ENCODE results near the gene COPE. TPM values are rescaled to one million over a fixed set of nuclear protein-coding genes. Genes with fewer than 3 reads are reported as not detected.

COPE gene
- polyA plus RNA-seq, 1 donor from 2014 or later = 397 TPM

DNA sequence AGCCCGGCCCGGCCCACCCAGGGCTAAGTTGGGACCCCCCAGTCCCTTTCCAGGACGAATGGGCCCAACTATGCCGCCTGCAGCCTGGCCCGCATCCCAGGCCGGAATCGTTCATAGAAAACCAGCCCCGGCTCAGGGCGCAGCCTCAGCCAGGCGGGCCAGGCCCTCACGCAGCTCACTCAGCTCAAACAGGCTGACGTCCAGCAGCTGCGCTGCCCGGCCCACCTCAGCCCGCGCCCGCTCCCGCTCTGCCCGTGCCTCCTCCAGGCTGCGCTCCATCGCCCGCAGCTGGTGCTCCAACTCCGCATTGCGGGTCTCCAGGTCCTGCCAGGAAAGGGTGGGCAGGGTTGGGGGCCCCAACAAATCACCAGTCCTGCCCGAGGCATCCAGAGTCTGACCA lies 10.1 kb upstream of the COPE start:
- Histone ChIP-seq H4K20me1 (ENCODE audit: insufficient read depth) (no peaks in the 10 kb centered on the region), H3K27ac (ENCODE audit: low read length) (no peak overlapping the region), H2AFZ (ENCODE audit: low read depth, low read length) (no peak overlapping the region), H3K9ac (ENCODE audit: low read length) (no peak overlapping the region), H3K4me3 (ENCODE audit: low read length) (no peak overlapping the region), H3K27me3 (ENCODE audit: insufficient read depth, low read depth, low read length) (no peaks in the 10 kb centered on the region), H3K79me2 (replicated peaks; ENCODE audit: insufficient read depth, low read length) (no peaks in the 10 kb centered on the region), H3K9me2 (ENCODE audit: insufficient read depth, low read length) (no peaks in the 10 kb centered on the region), H3F3A (ENCODE audit: insufficient read depth, low read length, poor library complexity, severe bottlenecking) (no peaks in the 10 kb centered on the region), H3K4me2 (ENCODE audit: low read length) (no peak overlapping the region), H3K36me3 (ENCODE audit: insufficient read depth, low read length) (no peaks in the 10 kb centered on the region), H3K9me3 (ENCODE audit: low read length) (no peaks in the 10 kb centered on the region)
- TF ChIP-seq CTCF (IDR thresholded peaks at IDR 0.05; ENCODE audit: poor library complexity, severe bottlenecking) (no peak), EZH2 (IDR thresholded peaks at IDR 0.05; ENCODE audit: borderline replicate concordance, insufficient read depth, low read length, poor library complexity, severe bottlenecking) (no peak), MXI1 (conservative IDR thresholded peaks at IDR 0.05; ENCODE audit: poor library complexity, severe bottlenecking) (no peak), SMC3 (conservative IDR thresholded peaks at IDR 0.05; ENCODE audit: poor library complexity) (no peak), REST (IDR thresholded peaks at IDR 0.05; ENCODE audit: borderline replicate concordance) (no peak), POLR2AphosphoS5 (IDR thresholded peaks at IDR 0.05) (no peak), TAF1 (IDR thresholded peaks at IDR 0.05; ENCODE audit: low read depth) (no peak)

- H2AFZ ChIP-seq (ENCODE audit: low read depth, low read length) = no peak overlapping the region
- TF ChIP-seq MXI1 (conservative IDR thresholded peaks at IDR 0.05; ENCODE audit: poor library complexity, severe bottlenecking) (no peak), TAF1 (IDR thresholded peaks at IDR 0.05; ENCODE audit: low read depth) (no peak), RAD21 (conservative IDR thresholded peaks at IDR 0.05) (no peak), CTCF (IDR thresholded peaks at IDR 0.05; ENCODE audit: poor library complexity, severe bottlenecking) (no peak), EZH2 (IDR thresholded peaks at IDR 0.05; ENCODE audit: borderline replicate concordance, insufficient read depth, low read length, poor library complexity, severe bottlenecking) (no peak), POLR2AphosphoS5 (IDR thresholded peaks at IDR 0.05) (no peak), SMC3 (conservative IDR thresholded peaks at IDR 0.05; ENCODE audit: poor library complexity) (no peak), REST (IDR thresholded peaks at IDR 0.05; ENCODE audit: borderline replicate concordance) (no peak), EP300 (conservative IDR thresholded peaks at IDR 0.05; ENCODE audit: poor library complexity, severe bottlenecking) (no peak)
- no peaks in the 10 kb centered on the region for H3K9me3 ChIP-seq (ENCODE audit: low read length)
- no peak overlapping the region for H3K27ac ChIP-seq (ENCODE audit: low read length)
- H3K27me3 ChIP-seq (ENCODE audit: insufficient read depth, low read depth, low read length) = no peaks in the 10 kb centered on the region
- H3K9me2 ChIP-seq (ENCODE audit: insufficient read depth, low read length) = no peaks in the 10 kb centered on the region
- H3K79me2 ChIP-seq (replicated peaks; ENCODE audit: insufficient read depth, low read length) = no peaks in the 10 kb centered on the region
- H3K4me3 ChIP-seq (ENCODE audit: low read length) = no peak overlapping the region
- H3F3A ChIP-seq (ENCODE audit: insufficient read depth, low read length, poor library complexity, severe bottlenecking) = no peaks in the 10 kb centered on the region
- H3K4me2 ChIP-seq (ENCODE audit: low read length) = no peak overlapping the region
- no peaks in the 10 kb centered on the region for H3K36me3 ChIP-seq (ENCODE audit: insufficient read depth, low read length)
- no peak overlapping the region for H3K9ac ChIP-seq (ENCODE audit: low read length)
- H4K20me1 ChIP-seq (ENCODE audit: insufficient read depth) = no peaks in the 10 kb centered on the region
Measured at GRCh38 chr19:18928018-18928805, 9.0 kb upstream of the COPE start.
